IMR-90 (cell line): Measurements from ENCODE around the gene FAM110A. TPM values are rescaled to one million over a fixed set of nuclear protein-coding genes. Genes with fewer than 3 reads are reported as not detected.

Experiments
- ATAC-seq: fragments of 200-7000 bp; cut with Tn5 transposase; 2 replicates; pipeline ENCODE4 v1.9.1; 2020; ENCODE audit warnings: low read depth, mild to moderate bottlenecking, moderate library complexity
- BruUV-seq: library from RNA; stranded (reverse); fragments of 400-500 nt; replicated peaks from 2 replicates; lab custom pipeline; 2021; lab: Mats Ljungman, UMichigan
- CTCF ChIA-PET: fragments of 300-600 bp; formaldehyde crosslinking; extraction: SDS; loops from one replicate; lab custom pipeline; 2021; ENCODE audit warnings: antibody characterized with exemption; lab: Yijun Ruan, JAX
- POLR2A ChIA-PET: fragments of 300-600 bp; sonication (Branson Sonifier 250); formaldehyde crosslinking; loops from one replicate; lab custom pipeline; 2022; ENCODE audit warnings: antibody characterized with exemption; ENCODE audit not compliant: unreplicated experiment; lab: Charles Lee
- DNase-seq: peaks from one replicate; pipeline ENCODE4 v3.0.0; 2013
- H2AFZ ChIP-seq: replicated peaks from 2 replicates; pipeline ENCODE3; 2013; ENCODE audit warnings: low read length, mild to moderate bottlenecking; ENCODE audit not compliant: poor library complexity
- H2AK5ac ChIP-seq: 2 replicates; pipeline ENCODE4 v1.6.1; 2013; ENCODE audit warnings: low read depth, low read length, inconsistent platforms
- H2AK9ac ChIP-seq: replicated peaks from 2 replicates; pipeline ENCODE3; 2013; ENCODE audit warnings: mild to moderate bottlenecking, low read depth, low read length, moderate library complexity; ENCODE audit not compliant: poor library complexity
- H2BK120ac ChIP-seq: 2 replicates; pipeline ENCODE4 v1.6.1; 2013; ENCODE audit warnings: low read depth, low read length, inconsistent platforms
- H2BK15ac ChIP-seq: 3 replicates; pipeline ENCODE4 v1.6.1; 2013; ENCODE audit warnings: low read depth, low read length, inconsistent platforms
- H2BK20ac ChIP-seq: 2 replicates; pipeline ENCODE4 v1.6.1; 2013; ENCODE audit warnings: low read depth, mild to moderate bottlenecking, inconsistent platforms, low read length, moderate library complexity
- H2BK5ac ChIP-seq: 2 replicates; pipeline ENCODE4 v1.6.1; 2013; ENCODE audit warnings: mild to moderate bottlenecking, low read depth, low read length, inconsistent platforms; ENCODE audit not compliant: poor library complexity, severe bottlenecking
- H3K14ac ChIP-seq: replicated peaks from 2 replicates; pipeline ENCODE4 v1.6.1; 2013; ENCODE audit warnings: low read depth, low read length, inconsistent platforms
- H3K18ac ChIP-seq: 2 replicates; pipeline ENCODE4 v1.6.1; 2013; ENCODE audit warnings: low read depth, low read length, control low read depth
- H3K23ac ChIP-seq: 2 replicates; pipeline ENCODE4 v1.6.1; 2013; ENCODE audit warnings: low read depth, low read length, inconsistent platforms
- H3K27ac ChIP-seq: 2 replicates; pipeline ENCODE4 v1.5.1; 2013; ENCODE audit warnings: mild to moderate bottlenecking, control low read depth, low read length; ENCODE audit not compliant: insufficient read depth
- H3K27me3 ChIP-seq: 2 replicates; pipeline ENCODE4 v1.6.1; 2013; ENCODE audit warnings: low read length; ENCODE audit not compliant: control insufficient read depth, insufficient read depth
- H3K36me3 ChIP-seq: 2 replicates; pipeline ENCODE4 v1.6.1; 2013; ENCODE audit warnings: low read length, mixed read lengths; ENCODE audit not compliant: control insufficient read depth, insufficient read depth
- H3K4ac ChIP-seq: 2 replicates; pipeline ENCODE4 v1.6.1; 2013; ENCODE audit warnings: low read depth, low read length, inconsistent platforms
- H3K4me1 ChIP-seq: 2 replicates; pipeline ENCODE4 v1.6.1; 2013; ENCODE audit warnings: low read length, mixed read lengths; ENCODE audit not compliant: control insufficient read depth, insufficient read depth
- H3K4me2 ChIP-seq: 2 replicates; pipeline ENCODE4 v1.6.1; 2013; ENCODE audit warnings: low read depth, mild to moderate bottlenecking, control low read depth, low read length, moderate library complexity
- H3K4me3 ChIP-seq: 2 replicates; pipeline ENCODE4 v1.5.1; 2013; ENCODE audit warnings: low read depth, mild to moderate bottlenecking, control low read depth, low read length, moderate library complexity; ENCODE audit not compliant: insufficient read depth
- H3K56ac ChIP-seq: 2 replicates; pipeline ENCODE4 v1.6.1; 2013; ENCODE audit warnings: low read length, inconsistent platforms; ENCODE audit not compliant: insufficient read depth; ENCODE audit errors: extremely low read depth
- H3K79me1 ChIP-seq, 2 experiments: 2 replicates each; pipeline ENCODE4 v1.6.1; 2013; ENCODE audit warnings: low read length in 2 of 2, inconsistent platforms in 1 of 2, low read depth in 1 of 2
- H3K9ac ChIP-seq: 2 replicates; pipeline ENCODE4 v1.6.1; 2013; ENCODE audit warnings: low read depth, low read length, control low read depth
- H3K9me1 ChIP-seq: 2 replicates; pipeline ENCODE4 v1.6.1; 2013; ENCODE audit warnings: low read length, inconsistent platforms; ENCODE audit not compliant: insufficient read depth
- H3K9me3 ChIP-seq: 2 replicates; pipeline ENCODE4 v1.6.1; 2013; ENCODE audit warnings: low read length; ENCODE audit not compliant: control insufficient read depth, insufficient read depth
- H4K20me1 ChIP-seq: 2 replicates; pipeline ENCODE4 v1.6.1; 2013; ENCODE audit warnings: low read length, inconsistent platforms; ENCODE audit not compliant: insufficient read depth
- H4K5ac ChIP-seq: 2 replicates; pipeline ENCODE4 v1.6.1; 2013; ENCODE audit warnings: mild to moderate bottlenecking, low read depth, low read length, control low read depth
- H4K8ac ChIP-seq, 2 experiments: 2 replicates each; pipeline ENCODE4 v1.6.1; 2013; ENCODE audit warnings: low read depth in 2 of 2, low read length in 2 of 2, control low read depth in 1 of 2, inconsistent platforms in 1 of 2
- H4K91ac ChIP-seq: 2 replicates; pipeline ENCODE4 v1.6.1; 2013; ENCODE audit warnings: low read depth, low read length, inconsistent platforms; ENCODE audit not compliant: insufficient read depth
- BHLHE40 ChIP-seq: fragments of 150-350 bp; IDR thresholded peaks from 2 replicates; pipeline ENCODE4 v1.6.1; 2016; ENCODE audit warnings: mild to moderate bottlenecking, low read depth, low read length
- CEBPB ChIP-seq: IDR thresholded peaks from 2 replicates; pipeline ENCODE4 v1.6.1; 2012; ENCODE audit warnings: low read depth, low read length, improper control_type of control experiment
- CHD1 ChIP-seq: IDR thresholded peaks from 2 replicates; pipeline ENCODE4 v1.6.1; 2012; ENCODE audit warnings: low read depth, low read length, improper control_type of control experiment
- CTCF ChIP-seq: conservative IDR thresholded peaks from 2 replicates; pipeline ENCODE4 v1.5.1; 2012; ENCODE audit warnings: mild to moderate bottlenecking, low read depth, low read length, improper control_type of control experiment
- ELK1 ChIP-seq: fragments of 150-350 bp; IDR thresholded peaks from 2 replicates; pipeline ENCODE4 v1.6.1; 2016; ENCODE audit warnings: low read depth, mild to moderate bottlenecking, low read length, moderate library complexity, borderline replicate concordance
- FOS ChIP-seq: fragments of 150-350 bp; IDR thresholded peaks from 2 replicates; pipeline ENCODE4 v1.6.1; 2016; ENCODE audit warnings: low read depth, low read length
- MAFK ChIP-seq: IDR thresholded peaks from 2 replicates; pipeline ENCODE4 v1.6.1; 2012; ENCODE audit warnings: low read depth, low read length, improper control_type of control experiment
- MAZ ChIP-seq: IDR thresholded peaks from 2 replicates; pipeline ENCODE4 v1.6.1; 2012; ENCODE audit warnings: low read depth, mild to moderate bottlenecking, low read length, improper control_type of control experiment, moderate library complexity, borderline replicate concordance
- MXI1 ChIP-seq: IDR thresholded peaks from 2 replicates; pipeline ENCODE4 v1.6.1; 2012; ENCODE audit warnings: low read depth, mild to moderate bottlenecking, low read length, moderate library complexity, borderline replicate concordance
- NFE2L2 ChIP-seq: fragments of 150-350 bp; IDR thresholded peaks from 2 replicates; pipeline ENCODE4 v1.6.1; 2016; ENCODE audit warnings: low read depth, mild to moderate bottlenecking, low read length
- POLR2A ChIP-seq: IDR thresholded peaks from 2 replicates; pipeline ENCODE4 v1.6.1; 2012; ENCODE audit warnings: mild to moderate bottlenecking, low read depth, low read length
- RAD21 ChIP-seq: IDR thresholded peaks from 2 replicates; pipeline ENCODE4 v1.6.1; 2012; ENCODE audit warnings: low read length, improper control_type of control experiment
- RCOR1 ChIP-seq: IDR thresholded peaks from 2 replicates; pipeline ENCODE4 v1.6.1; 2012; ENCODE audit warnings: mild to moderate bottlenecking, low read length, improper control_type of control experiment; ENCODE audit not compliant: insufficient replicate concordance
- RFX5 ChIP-seq: IDR thresholded peaks from 2 replicates; pipeline ENCODE4 v1.8.0; 2012; ENCODE audit warnings: low read depth, mild to moderate bottlenecking, low read length, moderate library complexity
- SMC3 ChIP-seq: fragments of 150-350 bp; IDR thresholded peaks from 2 replicates; pipeline ENCODE4 v1.6.1; 2016; ENCODE audit warnings: low read depth, mild to moderate bottlenecking, antibody characterized with exemption, low read length, moderate library complexity
- USF2 ChIP-seq: fragments of 150-350 bp; IDR thresholded peaks from 2 replicates; pipeline ENCODE4 v1.6.1; 2017; ENCODE audit warnings: mild to moderate bottlenecking, antibody characterized with exemption, low read length, low read depth
- WGBS, 2 experiments: methylation state at CpG; one replicate each; pipeline versions ENCODE4 v1.1.5 to v1.1.7; 2013; ENCODE audit warnings: missing lambda C conversion rate in 2 of 2; ENCODE audit not compliant: insufficient read length in 1 of 2; ENCODE audit errors: extremely low coverage in 2 of 2; 5-methylcytosine and 5-hydroxymethylcytosine counted together
- dilution Hi-C: fragments of 300-500 bp; cut with HindIII; formaldehyde crosslinking; loops from one replicate; pipeline ENCODE4 v1.14.3; 2018; ENCODE audit warnings: low sequenced_read_pairs; ENCODE audit not compliant: unreplicated experiment
- in situ Hi-C: fragments of 300-500 bp; cut with MboI; formaldehyde crosslinking; loops from 3 replicates; pipeline ENCODE4 v1.14.3; 2019; ENCODE audit warnings: low sequenced_read_pairs, inconsistent platforms, mixed read lengths
- intact Hi-C: fragments of 100-400 bp; cut with micrococcal nuclease; formaldehyde crosslinking; loops from 2 replicates; pipeline ENCODE4 v1.10.0; 2022
- polyA plus RNA-seq, 3 experiments: library from polyadenylated mRNA; depleted of rRNA; stranded (reverse); fragments of >200 nt; gene quantifications; 2 replicates each; pipeline ENCODE4 v1.2.3, GENCODE V29; 2012; ENCODE audit warnings: low replicate concordance in 1 of 3
- total RNA-seq: library from RNA; depleted of rRNA; stranded (reverse); fragments of >200 nt; gene quantifications from 2 replicates; pipeline ENCODE4 v1.2.3, GENCODE V29; 2012

The FAM110A gene
- total and polyA plus RNA-seq, 2 of the 4 experiments (the other 2 are of a cell fraction) = 0.36 to 3.6 TPM

GRCh38 chr20:813390-813789 lies 20.1 kb upstream of the FAM110A start:
- H2BK120ac ChIP-seq = no peak overlapping the region
- H3K9ac ChIP-seq = no peak overlapping the region
- no peaks in the 10 kb centered on the region for H4K20me1 ChIP-seq
- WGBS, 2 experiments = no CpG with 5 or more reads among the region's 8 CpGs
- H2BK20ac ChIP-seq = no peak overlapping the region
- H2BK15ac ChIP-seq = no peak overlapping the region
- H3K9me3 ChIP-seq = no peaks in the 10 kb centered on the region
- H3K4me2 ChIP-seq = no peak overlapping the region
- H3K56ac ChIP-seq = no peak overlapping the region
- dilution Hi-C loops (no loop called here), intact Hi-C loops (loop anchor here (10.0 kb wide), 1 partner anchor 661 kb away; no protein-coding TSS in a partner anchor), in situ Hi-C loops (loop anchor here (10.0 kb wide), 1 partner anchor 401 kb away; no protein-coding TSS in a partner anchor)
- H3K4me1 ChIP-seq = no peaks in the 10 kb centered on the region
- H4K91ac ChIP-seq = no peak overlapping the region
- no peak overlapping the region for H3K27ac ChIP-seq
- no peak overlapping the region for H3K4me3 ChIP-seq
- DNase-seq (no peak), ATAC-seq (no peak)
- H2AK9ac ChIP-seq = no peak overlapping the region
- no peak overlapping the region for H3K23ac ChIP-seq
- no peak overlapping the region for H2AFZ ChIP-seq
- TF ChIP-seq ELK1 (no peak), NFE2L2 (no peak), MAFK (no peak), USF2 (no peak), CTCF (no peak), MAZ (no peak), RCOR1 (no peak), MXI1 (no peak), CHD1 (no peak), RFX5 (no peak), POLR2A (no peak), CEBPB (no peak), SMC3 (no peak), BHLHE40 (no peak), FOS (no peak), RAD21 (no peak)
- no TSS peak for BruUV-seq
- H3K79me1 ChIP-seq = no peaks in the 10 kb centered on the region
- no peak overlapping the region for H4K5ac ChIP-seq
- H2AK5ac ChIP-seq = no peak overlapping the region
- no peaks in the 10 kb centered on the region for H3K27me3 ChIP-seq
- H3K4ac ChIP-seq = no peak overlapping the region
- no peak overlapping the region for H2BK5ac ChIP-seq
- ChIA-PET CTCF (interaction anchor here (6.1 kb wide), 1 partner anchor 143 kb away, joined by 63 read pairs; no protein-coding TSS in a partner anchor), POLR2A (no interaction called here)
- H3K36me3 ChIP-seq = no peaks in the 10 kb centered on the region
- no peak overlapping the region for H3K14ac ChIP-seq
- no peak overlapping the region for H3K18ac ChIP-seq
- H4K8ac ChIP-seq = no peak overlapping the region
- no peaks in the 10 kb centered on the region for H3K9me1 ChIP-seq
